K562 (cell line): ENCODE data around the gene PLS1. TPM values are rescaled to one million over a fixed set of nuclear protein-coding genes. Genes with fewer than 3 reads are reported as not detected.
A peak's percentile ranks its signal among the peaks of the same experiment; 100 is the strongest.

ENCODE experiments used
- ATAC-seq: fragments of 200-7000 bp; cut with Tn5 transposase; 3 replicates; pipeline ENCODE4 v1.9.1; 2020; ENCODE audit warnings: moderate library complexity
- BruUV-seq: library from RNA; stranded (reverse); fragments of 400-500 nt; replicated peaks from 2 replicates; lab custom pipeline; 2021; lab: Mats Ljungman, UMichigan
- CTCF ChIA-PET: fragments of 300-600 bp; formaldehyde crosslinking; extraction: SDS; loops from one replicate; lab custom pipeline; 2021; ENCODE audit warnings: low intra/inter-chr PET ratio; lab: Yijun Ruan, JAX
- POLR2A ChIA-PET: fragments of 300-600, 350-650 bp; sonication (Branson Sonifier 250); formaldehyde crosslinking; extraction: SDS; loops from one replicate; lab custom pipeline; 2021; ENCODE audit warnings: antibody characterized with exemption, inconsistent platforms; lab: Yijun Ruan, JAX
- DNase-seq, 4 experiments: peaks; one replicate each; pipeline versions ENCODE4 v3.0.0 to v3.0.0-alpha.2; 2011 to 2018; ENCODE audit warnings: low spot score in 3 of 4, mixed read lengths in 3 of 4; ENCODE audit errors: extremely low read depth in 1 of 4
- FAIRE-seq: peaks from 2 replicates; lab custom pipeline; 2011; peaks lifted over from hg19 to GRCh38; lab: Jason Lieb, UNC
- H2AFZ ChIP-seq: 2 replicates; pipeline ENCODE4 v1.6.0; 2011; ENCODE audit warnings: low read depth, low read length, control low read depth, inconsistent platforms
- H3K27ac ChIP-seq: fragments of 200-600 bp; 3 replicates; pipeline ENCODE4 v1.8.0; 2011; ENCODE audit warnings: low read depth, mild to moderate bottlenecking, control low read depth, inconsistent platforms, low read length, moderate library complexity, mixed read lengths; ENCODE audit errors: extremely low read depth
- H3K27me3 ChIP-seq, 2 experiments: fragments of 300-600 bp in 1 of 2; 2 replicates in 1 of 2; 3 replicates in 1 of 2; pipeline versions ENCODE4 v1.6.0 to v1.8.0; 2011; ENCODE audit warnings: inconsistent platforms in 2 of 2, low read length in 2 of 2, mild to moderate bottlenecking in 1 of 2, mixed read lengths in 1 of 2, moderate library complexity in 1 of 2; ENCODE audit not compliant: control insufficient read depth in 2 of 2, insufficient read depth in 2 of 2
- H3K36me3 ChIP-seq: fragments of 300-600 bp; 3 replicates; pipeline ENCODE4 v1.8.0; 2011; ENCODE audit warnings: mild to moderate bottlenecking, low read length, inconsistent platforms; ENCODE audit not compliant: control insufficient read depth, insufficient read depth
- H3K4me1 ChIP-seq, 2 experiments: fragments of 200-600 bp in 1 of 2; replicated peaks in 1 of 2; 2 replicates in 1 of 2; 3 replicates in 1 of 2; pipeline versions ENCODE4 v1.5.1 to v1.8.0; 2011; ENCODE audit warnings: inconsistent platforms in 2 of 2, low read length in 2 of 2, mild to moderate bottlenecking in 1 of 2, mixed read lengths in 1 of 2, moderate library complexity in 1 of 2; ENCODE audit not compliant: control insufficient read depth in 2 of 2, insufficient read depth in 2 of 2
- H3K4me2 ChIP-seq: 2 replicates; pipeline ENCODE4 v1.6.1; 2011; ENCODE audit warnings: low read length, control low read depth, inconsistent platforms, mixed read lengths; ENCODE audit not compliant: insufficient read depth
- H3K4me3 ChIP-seq: fragments of 200-600 bp; sonication (generic), shearing (Covaris generic); 2 replicates; pipeline ENCODE4 v1.5.1; 2016; ENCODE audit warnings: control low read depth, inconsistent platforms
- H3K79me2 ChIP-seq: fragments of 200-600 bp; 3 replicates; pipeline ENCODE4 v1.8.0; 2011; ENCODE audit warnings: low read length, inconsistent platforms; ENCODE audit not compliant: control insufficient read depth, insufficient read depth
- H3K9ac ChIP-seq, 2 experiments: 2 replicates each; pipeline versions ENCODE4 v1.6.0 to v1.6.1; 2011; ENCODE audit warnings: low read depth in 2 of 2, low read length in 2 of 2, control low read depth in 1 of 2, inconsistent platforms in 1 of 2, mild to moderate bottlenecking in 1 of 2, mixed read lengths in 1 of 2; ENCODE audit not compliant: insufficient read depth in 1 of 2
- H3K9me1 ChIP-seq: one replicate; pipeline ENCODE4 v1.6.0; 2011; ENCODE audit warnings: inconsistent platforms, mild to moderate bottlenecking, low read length, moderate library complexity; ENCODE audit not compliant: control insufficient read depth, insufficient read depth
- H3K9me3 ChIP-seq: replicated peaks from 2 replicates; pipeline ENCODE4 v1.5.1; 2011; ENCODE audit warnings: low read depth, low read length, inconsistent platforms; ENCODE audit not compliant: control insufficient read depth, insufficient read depth
- H4K20me1 ChIP-seq: replicated peaks from 2 replicates; pipeline ENCODE4 v1.6.1; 2011; ENCODE audit warnings: low read length, inconsistent platforms, mixed read lengths; ENCODE audit not compliant: control insufficient read depth, insufficient read depth
- MEF2A ChIP-seq: IDR thresholded peaks from 2 replicates; pipeline ENCODE4 v1.6.1; 2011; ENCODE audit warnings: low read depth, mild to moderate bottlenecking, low read length, moderate library complexity; ENCODE audit not compliant: control insufficient read depth
- NFYB ChIP-seq: IDR thresholded peaks from 2 replicates; pipeline ENCODE4 v1.6.1; 2011; ENCODE audit warnings: mild to moderate bottlenecking, moderate library complexity; ENCODE audit not compliant: insufficient read length; ENCODE audit errors: extremely low read depth
- U2AF1 ChIP-seq: fragments of 200-400 bp; formaldehyde crosslinking; optimal IDR thresholded peaks from 2 replicates; pipeline ENCODE3; 2017; ENCODE audit warnings: mild to moderate bottlenecking, low read depth, low read length, moderate library complexity
- U2AF2 ChIP-seq: fragments of 200-400 bp; formaldehyde crosslinking; optimal IDR thresholded peaks from 2 replicates; pipeline ENCODE3; 2017; ENCODE audit warnings: low read depth, mild to moderate bottlenecking, low read length
- ZEB2 ChIP-seq: fragments of 450-650 bp; IDR thresholded peaks from 2 replicates; pipeline ENCODE4 v1.6.1; 2016
- ZNF584 ChIP-seq: fragments of 200-800 bp; sonication (Bioruptor generic); IDR thresholded peaks from 2 replicates; pipeline ENCODE4 v1.6.1; 2016; ENCODE audit warnings: low read depth, mild to moderate bottlenecking, missing genetic modification characterization, missing compliant biosample characterization
- ZNF707 ChIP-seq: fragments of 250-450 bp; sonication (Bioruptor Pico); conservative IDR thresholded peaks from 2 replicates; pipeline ENCODE4 v1.8.0; 2022; ENCODE audit warnings: inconsistent platforms, mild to moderate bottlenecking, moderate library complexity
- ZZZ3 ChIP-seq: fragments of 450-650 bp; IDR thresholded peaks from 2 replicates; pipeline ENCODE4 v1.6.1; 2016; ENCODE audit warnings: antibody characterized with exemption, mild to moderate bottlenecking, moderate library complexity
- WGBS: fragments of 100-300 bp; shearing (Covaris generic); methylation state at CpG from one replicate; pipeline ENCODE4 v1.1.6; 2016; ENCODE audit warnings: low coverage, mixed read lengths; ENCODE audit not compliant: insufficient coverage; ENCODE audit errors: missing lambda C conversion rate; 5-methylcytosine and 5-hydroxymethylcytosine counted together
- in situ Hi-C: fragments of 300-500 bp; cut with MboI; formaldehyde crosslinking; loops from 4 replicates; pipeline ENCODE4 v1.15.0; 2018; ENCODE audit warnings: inconsistent platforms, mixed read lengths
- intact Hi-C: fragments of 100-400 bp; cut with micrococcal nuclease; formaldehyde crosslinking; loops from 2 replicates; pipeline ENCODE4 v1.14.2; 2022
- polyA plus RNA-seq, 8 experiments: library from polyadenylated mRNA; depleted of rRNA in 4 of 8; stranded (reverse) in 5 of 8; unstranded in 3 of 8; fragments of >200 nt; fragmentation: Nextera tagmentation in 2 of 8; fragmentation: Illumina TruSeq in 1 of 8; extraction: Ambion mirVana in 2 of 8; extraction: Trizol in 1 of 8; gene quantifications; 2 replicates each; pipeline versions ENCODE4 v1.2.1 to v1.2.3, GENCODE V29; 2011 to 2014; ENCODE audit warnings: inconsistent platforms in 1 of 8, missing spikeins in 1 of 8
- total RNA-seq, 7 experiments: library from RNA; depleted of rRNA in 6 of 7; stranded (reverse); fragments of >200 nt in 6 of 7; fragmentation: Illumina TruSeq in 2 of 7; extraction: Trizol in 2 of 7; gene quantifications; 2 replicates each; pipeline versions ENCODE4 v1.2.1 to v1.2.3, GENCODE V29; 2011 to 2021; ENCODE audit warnings: low replicate concordance in 1 of 7
- TF ChIP-seq, protein P1 (sequence below), 2 experiments: IDR thresholded peaks; 2 replicates each; pipeline ENCODE4 v1.6.1; 2011; ENCODE audit warnings: borderline replicate concordance in 1 of 2, control low read depth in 1 of 2, low read depth in 1 of 2, low read length in 1 of 2, mild to moderate bottlenecking in 1 of 2, mixed read lengths in 1 of 2, moderate library complexity in 1 of 2; ENCODE audit not compliant: insufficient read depth in 1 of 2, insufficient read length in 1 of 2, poor library complexity in 1 of 2, severe bottlenecking in 1 of 2; ENCODE audit errors: extremely low read depth in 1 of 2
- TF ChIP-seq, protein P2 (sequence below): fragments of 250-450 bp; sonication (Bioruptor Pico); IDR thresholded peaks from 2 replicates; pipeline ENCODE4 v1.4.0; 2020; ENCODE audit warnings: mild to moderate bottlenecking, moderate library complexity
- TF ChIP-seq, protein P3 (sequence below), 2 experiments: fragments of 200-800 bp in 1 of 2; sonication (Bioruptor generic) in 1 of 2; sonication (generic) in 1 of 2; formaldehyde crosslinking in 1 of 2; IDR thresholded peaks in 1 of 2; conservative IDR thresholded peaks in 1 of 2; 2 replicates each; pipeline versions ENCODE4 v1.5.0 to v1.6.1; 2016 to 2020; ENCODE audit warnings: missing compliant biosample characterization in 1 of 2, missing genetic modification characterization in 1 of 2, missing genetic modification reagents in 1 of 2

PLS1 gene
- total and polyA plus RNA-seq, 9 of the 15 experiments (the other 6 are each of a cell fraction or from before 2014, with no cell fraction given) = 6.1 to 21.3 (median 13.0) TPM

DNA sequence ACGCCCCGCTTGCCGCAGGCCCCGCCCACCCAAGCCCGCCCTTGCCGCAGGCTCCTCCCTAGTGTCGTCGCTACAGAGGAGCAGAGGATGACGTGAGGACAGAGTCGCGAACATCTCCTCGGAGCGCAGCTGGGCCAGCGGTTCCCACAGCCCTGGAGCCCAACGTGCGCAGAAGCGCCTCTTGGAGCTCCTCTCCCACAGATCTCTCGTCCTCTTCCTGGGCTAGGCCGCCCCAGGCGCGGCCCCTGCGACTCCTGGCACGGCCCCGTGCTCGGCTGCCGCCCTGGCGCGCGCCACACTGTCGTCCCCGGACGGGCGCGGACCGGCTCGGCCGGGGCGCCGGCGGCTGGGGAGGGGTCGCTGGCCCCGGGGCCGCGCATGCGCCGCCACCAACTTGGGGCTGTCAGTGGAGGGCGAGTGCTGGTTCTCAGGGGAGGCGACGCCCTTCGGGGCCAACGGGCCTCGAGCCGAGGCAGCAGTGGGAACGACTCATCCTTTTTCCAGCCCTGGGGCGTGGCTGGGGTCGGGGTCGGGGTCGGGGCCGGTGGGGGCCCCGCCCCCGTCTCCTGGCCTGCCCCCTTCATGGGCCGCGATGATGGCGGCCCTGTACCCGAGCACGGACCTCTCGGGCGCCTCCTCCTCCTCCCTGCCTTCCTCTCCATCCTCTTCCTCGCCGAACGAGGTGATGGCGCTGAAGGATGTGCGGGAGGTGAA is 127.9 kb downstream of the PLS1 start, which contains the start of gene TRPC1 (continued):
- TF ChIP-seq ZNF584 (no peak), ZZZ3 (no peak)
- TF ChIP-seq, protein P1, sequence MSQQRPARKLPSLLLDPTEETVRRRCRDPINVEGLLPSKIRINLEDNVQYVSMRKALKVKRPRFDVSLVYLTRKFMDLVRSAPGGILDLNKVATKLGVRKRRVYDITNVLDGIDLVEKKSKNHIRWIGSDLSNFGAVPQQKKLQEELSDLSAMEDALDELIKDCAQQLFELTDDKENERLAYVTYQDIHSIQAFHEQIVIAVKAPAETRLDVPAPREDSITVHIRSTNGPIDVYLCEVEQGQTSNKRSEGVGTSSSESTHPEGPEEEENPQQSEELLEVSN (IDR thresholded peaks at IDR 0.05; ENCODE audit: borderline replicate concordance in 1 of 2, extremely low read depth in 1 of 2, insufficient read depth in 1 of 2, insufficient read length in 1 of 2, low read depth in 1 of 2, low read length in 1 of 2, poor library complexity in 1 of 2, severe bottlenecking in 1 of 2) = peak in 1 of 2 experiments; percentile 63

DNA sequence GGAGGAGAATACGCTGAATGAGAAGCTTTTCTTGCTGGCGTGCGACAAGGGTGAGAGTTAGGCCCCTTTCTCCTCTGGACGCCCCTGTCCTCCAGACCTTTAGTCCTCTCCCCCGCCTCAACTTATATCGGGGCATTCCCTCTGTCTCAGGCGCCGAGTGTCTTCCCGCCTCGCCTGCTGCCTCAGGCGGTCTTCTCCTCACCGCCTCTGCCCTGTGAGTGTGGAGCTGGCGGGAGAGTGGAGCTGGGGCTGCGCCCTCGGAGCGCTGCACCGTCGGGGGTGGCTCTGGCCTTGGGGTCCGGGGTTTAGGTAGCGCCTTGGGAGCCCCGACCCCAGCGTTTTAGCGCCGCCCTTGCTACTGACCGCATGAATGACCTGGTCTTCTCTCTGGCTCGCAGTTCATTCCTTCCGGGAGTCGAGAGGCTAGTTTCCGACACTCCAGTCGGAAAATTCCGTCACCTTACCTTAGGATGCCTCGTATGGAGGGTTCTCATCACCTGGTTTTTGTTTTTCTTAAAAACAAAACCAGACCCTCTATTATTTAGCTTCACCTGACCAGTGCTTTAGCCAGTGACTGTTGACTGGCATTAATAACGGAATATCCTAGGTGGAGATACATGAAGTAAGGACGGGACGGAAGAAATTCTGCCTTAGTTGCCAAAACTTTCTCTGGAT is 128.6 kb downstream of the PLS1 start:
- peak overlapping the region; percentile 90 for H3K4me3 ChIP-seq
- ChIA-PET CTCF (no interaction called here), POLR2A (interaction anchor here (0.6 to 2.0 kb wide), 5 partner anchors 9 to 240 kb away, joined by 3 to 14 read pairs (median 6); partner anchors contain the start of gene PLS1)
- H3K27me3 ChIP-seq = no peaks in the 10 kb centered on the region
- peaks cover 21% of the 10 kb centered on the region for H3K79me2 ChIP-seq
- in situ Hi-C loops = no loop called here
- peak overlapping the region; percentile 64 to 91 for H3K9ac ChIP-seq
- no TSS peak for BruUV-seq
- no peaks in the 10 kb centered on the region for H3K9me3 ChIP-seq
- no peaks in the 10 kb centered on the region for H3K9me1 ChIP-seq
- H3K4me1 ChIP-seq = peaks cover 5 to 11% of the 10 kb centered on the region in 2 experiments; a peak in 4 of 5 replicates
- WGBS = 3% methylated on average over 29 of the region's 35 CpGs
- peak; percentile 31 to 78 (median 42) for DNase-seq
- peak overlapping the region; percentile 96 for H3K4me2 ChIP-seq
- H2AFZ ChIP-seq = peak overlapping the region; percentile 84
- H3K36me3 ChIP-seq = no peaks in the 10 kb centered on the region
- intact Hi-C loops = loop anchor here (5.0 kb wide), 1 partner anchor 128 kb away; the partner anchor contains the start of gene PLS1
- FAIRE-seq = peak; percentile 6
- H4K20me1 ChIP-seq = no peaks in the 10 kb centered on the region
- peak overlapping the region; percentile 89 for H3K27ac ChIP-seq
- peak; percentile 78 for ATAC-seq
- TF ChIP-seq ZNF707 (CRISPR knock-in tag) (no peak), NFYB (no peak), U2AF2 (no peak), MEF2A (no peak), ZEB2 (no peak), U2AF1 (no peak)
- TF ChIP-seq, protein P2, sequence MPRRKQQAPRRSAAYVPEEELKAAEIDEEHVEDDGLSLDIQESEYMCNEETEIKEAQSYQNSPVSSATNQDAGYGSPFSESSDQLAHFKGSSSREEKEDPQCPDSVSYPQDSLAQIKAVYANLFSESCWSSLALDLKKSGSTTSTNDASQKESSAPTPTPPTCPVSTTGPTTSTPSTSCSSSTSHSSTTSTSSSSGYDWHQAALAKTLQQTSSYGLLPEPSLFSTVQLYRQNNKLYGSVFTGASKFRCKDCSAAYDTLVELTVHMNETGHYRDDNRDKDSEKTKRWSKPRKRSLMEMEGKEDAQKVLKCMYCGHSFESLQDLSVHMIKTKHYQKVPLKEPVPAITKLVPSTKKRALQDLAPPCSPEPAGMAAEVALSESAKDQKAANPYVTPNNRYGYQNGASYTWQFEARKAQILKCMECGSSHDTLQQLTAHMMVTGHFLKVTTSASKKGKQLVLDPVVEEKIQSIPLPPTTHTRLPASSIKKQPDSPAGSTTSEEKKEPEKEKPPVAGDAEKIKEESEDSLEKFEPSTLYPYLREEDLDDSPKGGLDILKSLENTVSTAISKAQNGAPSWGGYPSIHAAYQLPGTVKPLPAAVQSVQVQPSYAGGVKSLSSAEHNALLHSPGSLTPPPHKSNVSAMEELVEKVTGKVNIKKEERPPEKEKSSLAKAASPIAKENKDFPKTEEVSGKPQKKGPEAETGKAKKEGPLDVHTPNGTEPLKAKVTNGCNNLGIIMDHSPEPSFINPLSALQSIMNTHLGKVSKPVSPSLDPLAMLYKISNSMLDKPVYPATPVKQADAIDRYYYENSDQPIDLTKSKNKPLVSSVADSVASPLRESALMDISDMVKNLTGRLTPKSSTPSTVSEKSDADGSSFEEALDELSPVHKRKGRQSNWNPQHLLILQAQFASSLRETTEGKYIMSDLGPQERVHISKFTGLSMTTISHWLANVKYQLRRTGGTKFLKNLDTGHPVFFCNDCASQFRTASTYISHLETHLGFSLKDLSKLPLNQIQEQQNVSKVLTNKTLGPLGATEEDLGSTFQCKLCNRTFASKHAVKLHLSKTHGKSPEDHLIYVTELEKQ = no peak
- TF ChIP-seq, protein P3, sequence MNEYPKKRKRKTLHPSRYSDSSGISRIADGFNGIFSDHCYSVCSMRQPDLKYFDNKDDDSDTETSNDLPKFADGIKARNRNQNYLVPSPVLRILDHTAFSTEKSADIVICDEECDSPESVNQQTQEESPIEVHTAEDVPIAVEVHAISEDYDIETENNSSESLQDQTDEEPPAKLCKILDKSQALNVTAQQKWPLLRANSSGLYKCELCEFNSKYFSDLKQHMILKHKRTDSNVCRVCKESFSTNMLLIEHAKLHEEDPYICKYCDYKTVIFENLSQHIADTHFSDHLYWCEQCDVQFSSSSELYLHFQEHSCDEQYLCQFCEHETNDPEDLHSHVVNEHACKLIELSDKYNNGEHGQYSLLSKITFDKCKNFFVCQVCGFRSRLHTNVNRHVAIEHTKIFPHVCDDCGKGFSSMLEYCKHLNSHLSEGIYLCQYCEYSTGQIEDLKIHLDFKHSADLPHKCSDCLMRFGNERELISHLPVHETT (CRISPR knock-in tag; conservative IDR thresholded peaks at IDR 0.05 in 1 of 2, IDR thresholded peaks at IDR 0.05 in 1 of 2) = no peak
